ENCODE measurements around the gene ZDHHC17. TPM values are rescaled to one million over a fixed set of nuclear protein-coding genes. Genes with fewer than 3 reads are reported as not detected.

The ZDHHC17 gene
- total and polyA plus RNA-seq, 2 of the 13 experiments (the other 11 are each of a cell fraction or from before 2014, with no cell fraction given): 36.7 to 38.5 TPM

- TF ChIP-seq, protein P1, sequence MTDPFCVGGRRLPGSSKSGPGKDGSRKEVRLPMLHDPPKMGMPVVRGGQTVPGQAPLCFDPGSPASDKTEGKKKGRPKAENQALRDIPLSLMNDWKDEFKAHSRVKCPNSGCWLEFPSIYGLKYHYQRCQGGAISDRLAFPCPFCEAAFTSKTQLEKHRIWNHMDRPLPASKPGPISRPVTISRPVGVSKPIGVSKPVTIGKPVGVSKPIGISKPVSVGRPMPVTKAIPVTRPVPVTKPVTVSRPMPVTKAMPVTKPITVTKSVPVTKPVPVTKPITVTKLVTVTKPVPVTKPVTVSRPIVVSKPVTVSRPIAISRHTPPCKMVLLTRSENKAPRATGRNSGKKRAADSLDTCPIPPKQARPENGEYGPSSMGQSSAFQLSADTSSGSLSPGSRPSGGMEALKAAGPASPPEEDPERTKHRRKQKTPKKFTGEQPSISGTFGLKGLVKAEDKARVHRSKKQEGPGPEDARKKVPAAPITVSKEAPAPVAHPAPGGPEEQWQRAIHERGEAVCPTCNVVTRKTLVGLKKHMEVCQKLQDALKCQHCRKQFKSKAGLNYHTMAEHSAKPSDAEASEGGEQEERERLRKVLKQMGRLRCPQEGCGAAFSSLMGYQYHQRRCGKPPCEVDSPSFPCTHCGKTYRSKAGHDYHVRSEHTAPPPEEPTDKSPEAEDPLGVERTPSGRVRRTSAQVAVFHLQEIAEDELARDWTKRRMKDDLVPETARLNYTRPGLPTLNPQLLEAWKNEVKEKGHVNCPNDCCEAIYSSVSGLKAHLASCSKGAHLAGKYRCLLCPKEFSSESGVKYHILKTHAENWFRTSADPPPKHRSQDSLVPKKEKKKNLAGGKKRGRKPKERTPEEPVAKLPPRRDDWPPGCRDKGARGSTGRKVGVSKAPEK (CRISPR knock-in tag; IDR thresholded peaks at IDR 0.05; ENCODE audit: borderline replicate concordance): no peak
- TF ChIP-seq, protein P2, sequence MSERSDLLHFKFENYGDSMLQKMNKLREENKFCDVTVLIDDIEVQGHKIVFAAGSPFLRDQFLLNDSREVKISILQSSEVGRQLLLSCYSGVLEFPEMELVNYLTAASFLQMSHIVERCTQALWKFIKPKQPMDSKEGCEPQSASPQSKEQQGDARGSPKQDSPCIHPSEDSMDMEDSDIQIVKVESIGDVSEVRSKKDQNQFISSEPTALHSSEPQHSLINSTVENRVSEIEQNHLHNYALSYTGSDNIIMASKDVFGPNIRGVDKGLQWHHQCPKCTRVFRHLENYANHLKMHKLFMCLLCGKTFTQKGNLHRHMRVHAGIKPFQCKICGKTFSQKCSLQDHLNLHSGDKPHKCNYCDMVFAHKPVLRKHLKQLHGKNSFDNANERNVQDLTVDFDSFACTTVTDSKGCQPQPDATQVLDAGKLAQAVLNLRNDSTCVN (CRISPR knock-in tag; IDR thresholded peaks at IDR 0.05; ENCODE audit: borderline replicate concordance): no peak
- TF ChIP-seq ELF3 (CRISPR knock-in tag; IDR thresholded peaks at IDR 0.05): no peak
- no peak for TF ChIP-seq ZSCAN20 (CRISPR knock-in tag; IDR thresholded peaks at IDR 0.05; ENCODE audit: borderline replicate concordance)
- TF ChIP-seq ZNF484 (CRISPR knock-in tag; IDR thresholded peaks at IDR 0.05; ENCODE audit: borderline replicate concordance, low read depth): no peak
- no peak for TF ChIP-seq SMYD3 (CRISPR knock-in tag; IDR thresholded peaks at IDR 0.05)
- TF ChIP-seq FLYWCH1 (CRISPR knock-in tag; IDR thresholded peaks at IDR 0.05): no peak
- TF ChIP-seq SIN3A (IDR thresholded peaks at IDR 0.05; ENCODE audit: borderline replicate concordance, low read depth, low read length): no peak
- no peak for TF ChIP-seq AGO1 (IDR thresholded peaks at IDR 0.05; ENCODE audit: low read depth, low read length, poor library complexity, severe bottlenecking)
- no peak for TF ChIP-seq HOMEZ (CRISPR knock-in tag; IDR thresholded peaks at IDR 0.05; ENCODE audit: low read depth)
Observed at GRCh38 chr12:76762601-76762980, 1.3 kb upstream of the ZDHHC17 start (continued).

Data from HepG2 (cell line).